ENCODE results near the gene SYNE4.
A peak's percentile ranks its signal among the peaks of the same experiment; 100 is the strongest.

DNA sequence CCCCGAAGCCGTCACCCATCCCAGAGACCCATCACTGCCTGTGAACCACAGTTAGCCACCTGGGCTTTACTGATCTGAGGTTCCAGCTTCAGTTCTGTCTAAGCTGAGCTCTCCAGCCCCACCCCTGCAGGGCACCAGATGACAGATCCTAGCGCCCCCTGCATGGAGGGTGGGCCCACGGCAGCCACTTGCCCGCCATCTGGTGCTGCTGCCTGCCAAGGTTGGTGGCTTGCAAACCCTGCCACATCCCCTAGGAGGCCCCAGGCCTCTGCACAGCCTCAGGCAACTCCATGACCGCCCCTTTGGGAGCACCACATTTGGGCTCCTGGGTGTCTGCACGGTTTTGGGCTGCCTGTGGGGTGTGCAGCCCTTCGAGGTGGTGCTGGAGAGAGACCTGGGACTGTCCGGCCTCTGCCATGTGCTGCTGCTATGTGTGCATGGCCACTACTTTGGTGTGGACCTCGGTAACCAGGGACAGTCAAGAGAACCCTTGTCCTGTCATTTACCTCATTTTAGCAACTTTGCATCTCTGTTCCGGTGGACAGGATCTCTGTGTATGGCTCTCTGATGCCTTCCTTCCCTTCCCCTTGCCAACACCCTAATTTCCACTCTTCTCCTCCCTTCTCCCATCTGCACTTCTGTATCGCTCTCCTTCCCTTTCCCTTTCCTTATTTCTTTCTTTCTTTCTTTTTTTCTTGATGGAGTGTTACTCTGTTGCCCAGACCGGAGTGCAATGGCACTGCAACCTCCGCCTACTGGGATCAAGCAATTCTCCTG is 31.0 kb downstream of the SYNE4 start:
- TF ChIP-seq ZNF677 (tag by site-specific recombination; IDR thresholded peaks at IDR 0.05) (no peak), MYNN (tag by site-specific recombination; IDR thresholded peaks at IDR 0.05; ENCODE audit: borderline replicate concordance) (no peak), ZNF341 (tag by site-specific recombination; IDR thresholded peaks at IDR 0.05; ENCODE audit: low read depth) (no peak)
- TF ChIP-seq, protein P1, sequence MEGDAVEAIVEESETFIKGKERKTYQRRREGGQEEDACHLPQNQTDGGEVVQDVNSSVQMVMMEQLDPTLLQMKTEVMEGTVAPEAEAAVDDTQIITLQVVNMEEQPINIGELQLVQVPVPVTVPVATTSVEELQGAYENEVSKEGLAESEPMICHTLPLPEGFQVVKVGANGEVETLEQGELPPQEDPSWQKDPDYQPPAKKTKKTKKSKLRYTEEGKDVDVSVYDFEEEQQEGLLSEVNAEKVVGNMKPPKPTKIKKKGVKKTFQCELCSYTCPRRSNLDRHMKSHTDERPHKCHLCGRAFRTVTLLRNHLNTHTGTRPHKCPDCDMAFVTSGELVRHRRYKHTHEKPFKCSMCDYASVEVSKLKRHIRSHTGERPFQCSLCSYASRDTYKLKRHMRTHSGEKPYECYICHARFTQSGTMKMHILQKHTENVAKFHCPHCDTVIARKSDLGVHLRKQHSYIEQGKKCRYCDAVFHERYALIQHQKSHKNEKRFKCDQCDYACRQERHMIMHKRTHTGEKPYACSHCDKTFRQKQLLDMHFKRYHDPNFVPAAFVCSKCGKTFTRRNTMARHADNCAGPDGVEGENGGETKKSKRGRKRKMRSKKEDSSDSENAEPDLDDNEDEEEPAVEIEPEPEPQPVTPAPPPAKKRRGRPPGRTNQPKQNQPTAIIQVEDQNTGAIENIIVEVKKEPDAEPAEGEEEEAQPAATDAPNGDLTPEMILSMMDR (tag by site-specific recombination; IDR thresholded peaks at IDR 0.05): peak; percentile 95
- TF ChIP-seq, protein P2, sequence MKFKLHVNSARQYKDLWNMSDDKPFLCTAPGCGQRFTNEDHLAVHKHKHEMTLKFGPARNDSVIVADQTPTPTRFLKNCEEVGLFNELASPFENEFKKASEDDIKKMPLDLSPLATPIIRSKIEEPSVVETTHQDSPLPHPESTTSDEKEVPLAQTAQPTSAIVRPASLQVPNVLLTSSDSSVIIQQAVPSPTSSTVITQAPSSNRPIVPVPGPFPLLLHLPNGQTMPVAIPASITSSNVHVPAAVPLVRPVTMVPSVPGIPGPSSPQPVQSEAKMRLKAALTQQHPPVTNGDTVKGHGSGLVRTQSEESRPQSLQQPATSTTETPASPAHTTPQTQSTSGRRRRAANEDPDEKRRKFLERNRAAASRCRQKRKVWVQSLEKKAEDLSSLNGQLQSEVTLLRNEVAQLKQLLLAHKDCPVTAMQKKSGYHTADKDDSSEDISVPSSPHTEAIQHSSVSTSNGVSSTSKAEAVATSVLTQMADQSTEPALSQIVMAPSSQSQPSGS (tag by site-specific recombination; IDR thresholded peaks at IDR 0.05; ENCODE audit: low read depth): no peak

All from HEK293 (cell line).